Measurements from ENCODE around the gene ST8SIA5.

ST8SIA5 gene

DNA sequence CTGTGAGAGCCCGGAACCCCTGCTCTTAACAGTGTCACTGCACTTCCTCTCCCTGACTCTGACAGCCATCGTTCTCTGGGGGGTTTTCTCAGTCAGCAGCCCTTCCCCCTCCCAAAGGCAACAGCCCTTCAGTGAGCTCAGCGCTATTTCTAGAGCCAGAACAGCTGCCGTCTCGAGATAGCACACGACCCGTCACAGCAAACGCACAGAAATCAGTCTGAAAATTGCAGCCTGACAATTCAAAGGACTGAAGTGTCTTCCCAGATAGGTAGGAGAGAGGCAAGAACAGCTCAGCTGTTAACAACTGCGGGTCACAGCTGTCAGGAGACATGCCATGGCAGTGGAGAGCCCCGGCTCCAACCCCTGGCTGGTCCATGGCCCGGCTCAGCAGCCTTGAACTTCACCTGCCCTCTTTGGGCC is 45.4 kb downstream of the ST8SIA5 start:
- DNase-seq (ENCODE audit: low read depth in 2 of 2), result no peak

- DNase-seq (ENCODE audit: low read depth in 2 of 2), result no peak
These were observed 49.9 kb downstream of the ST8SIA5 start for GRCh38 chr18:46706968-46707367.

- no peak for DNase-seq (ENCODE audit: low read depth in 2 of 2)
These were observed 51.3 kb downstream of the ST8SIA5 start for GRCh38 chr18:46705521-46705920.

GRCh38 chr18:46704816-46705215 is 52.0 kb downstream of the ST8SIA5 start:
- no peak for DNase-seq (ENCODE audit: low read depth in 2 of 2)

- DNase-seq (ENCODE audit: low read depth in 2 of 2), result no peak
These were observed 52.7 kb downstream of the ST8SIA5 start for GRCh38 chr18:46704189-46704588.

DNA sequence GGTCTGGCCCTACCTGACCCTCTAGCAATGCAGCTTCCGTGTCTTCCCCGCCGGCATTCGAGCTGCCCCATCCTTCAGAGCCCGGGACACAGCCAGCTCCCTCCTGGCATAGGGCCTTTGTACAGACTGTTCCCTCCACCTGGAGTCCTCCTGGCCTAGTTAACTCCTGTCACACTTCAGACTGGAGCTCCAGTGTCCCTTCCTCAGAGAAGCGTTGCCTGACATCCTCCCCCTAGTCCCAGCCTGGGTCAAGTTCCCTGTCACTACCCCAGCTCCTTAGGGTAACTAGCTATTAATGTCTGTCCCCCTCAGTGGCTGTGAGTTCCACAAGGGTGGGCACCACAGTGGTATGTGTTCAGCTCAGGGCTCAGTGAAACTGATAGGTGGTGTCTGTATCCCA is 54.4 kb downstream of the ST8SIA5 start:
- DNase-seq (ENCODE audit: low read depth in 2 of 2), result no peak

DNA sequence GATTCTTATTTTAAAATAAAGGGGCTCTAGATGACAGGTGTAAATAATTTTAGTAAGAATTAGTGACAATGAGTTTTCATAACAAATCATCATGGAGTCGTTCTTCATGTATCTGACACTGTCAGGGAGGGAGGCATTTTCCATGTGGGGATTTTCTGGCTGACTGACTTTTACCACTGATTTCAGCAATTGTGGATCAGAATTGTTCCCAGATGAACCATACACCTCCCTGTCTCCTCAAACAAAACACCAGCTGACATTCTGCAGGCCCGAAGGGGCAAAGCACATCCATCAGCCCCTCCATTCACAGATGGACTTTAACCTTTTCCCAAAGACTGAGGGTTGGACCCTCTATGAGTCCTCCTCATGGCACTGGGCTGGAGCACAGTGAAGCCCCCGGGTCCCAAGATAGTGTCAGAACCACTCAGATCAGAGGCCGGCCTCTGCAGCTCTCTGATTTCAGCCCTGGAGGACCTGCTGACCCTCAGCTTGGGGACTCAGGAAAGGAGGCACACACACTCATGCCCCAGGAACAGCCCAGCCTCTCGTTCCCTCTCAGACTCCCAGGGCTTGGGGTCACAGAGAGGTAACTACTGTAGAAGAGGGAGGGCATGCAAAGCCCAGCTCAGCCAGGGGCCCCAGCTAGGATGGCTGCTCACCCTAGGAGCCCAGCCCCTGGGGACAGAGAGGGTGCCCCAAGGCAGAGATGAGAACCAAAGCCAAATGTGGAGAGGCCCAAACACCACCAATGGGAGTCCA is 56.6 kb downstream of the ST8SIA5 start:
- no peak for DNase-seq (ENCODE audit: low read depth in 2 of 2)

- DNase-seq (ENCODE audit: low read depth in 2 of 2), result no peak
These were observed 60.2 kb downstream of the ST8SIA5 start for GRCh38 chr18:46696702-46697101.

DNA sequence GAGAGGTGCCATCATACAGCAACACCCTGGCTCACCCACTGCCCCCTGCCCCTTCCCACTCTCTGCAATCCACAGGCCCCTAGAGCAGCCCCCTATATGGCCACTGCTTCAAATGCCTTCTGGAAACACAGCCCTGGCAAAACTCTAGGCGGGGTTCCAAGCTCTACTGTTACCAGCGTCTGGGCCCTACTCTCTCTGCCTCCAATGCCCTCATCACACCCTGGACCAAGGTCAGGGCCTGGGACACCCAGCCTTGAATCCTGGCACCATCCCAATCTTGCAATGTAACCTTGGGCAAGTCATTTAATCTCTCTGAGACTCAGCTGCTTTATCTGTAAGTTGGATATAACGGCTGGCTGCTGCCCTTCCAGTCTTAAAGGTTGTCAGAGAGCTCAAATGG is 60.6 kb downstream of the ST8SIA5 start:
- DNase-seq (ENCODE audit: low read depth in 2 of 2), result no peak

DNA sequence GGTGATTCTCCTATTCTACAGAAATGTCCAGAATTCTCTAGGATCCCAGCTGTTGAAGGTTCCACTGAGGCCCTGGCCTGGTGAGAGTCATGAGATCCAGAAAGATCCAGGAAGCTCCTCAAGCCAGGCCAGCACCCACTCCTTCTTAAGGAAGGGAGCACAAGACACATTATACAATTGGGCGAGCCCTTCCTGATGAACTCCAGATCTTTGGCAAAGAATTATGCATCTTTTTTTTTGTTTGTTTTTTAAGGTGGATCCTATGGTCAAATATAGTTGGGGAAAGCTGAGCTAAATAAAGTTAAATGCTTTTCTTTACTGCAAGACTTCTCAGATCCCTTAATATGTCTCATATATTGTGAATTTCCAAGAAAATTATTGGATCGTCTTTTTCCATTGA is 62.9 kb downstream of the ST8SIA5 start:
- DNase-seq (ENCODE audit: low read depth in 2 of 2), result no peak

DNA sequence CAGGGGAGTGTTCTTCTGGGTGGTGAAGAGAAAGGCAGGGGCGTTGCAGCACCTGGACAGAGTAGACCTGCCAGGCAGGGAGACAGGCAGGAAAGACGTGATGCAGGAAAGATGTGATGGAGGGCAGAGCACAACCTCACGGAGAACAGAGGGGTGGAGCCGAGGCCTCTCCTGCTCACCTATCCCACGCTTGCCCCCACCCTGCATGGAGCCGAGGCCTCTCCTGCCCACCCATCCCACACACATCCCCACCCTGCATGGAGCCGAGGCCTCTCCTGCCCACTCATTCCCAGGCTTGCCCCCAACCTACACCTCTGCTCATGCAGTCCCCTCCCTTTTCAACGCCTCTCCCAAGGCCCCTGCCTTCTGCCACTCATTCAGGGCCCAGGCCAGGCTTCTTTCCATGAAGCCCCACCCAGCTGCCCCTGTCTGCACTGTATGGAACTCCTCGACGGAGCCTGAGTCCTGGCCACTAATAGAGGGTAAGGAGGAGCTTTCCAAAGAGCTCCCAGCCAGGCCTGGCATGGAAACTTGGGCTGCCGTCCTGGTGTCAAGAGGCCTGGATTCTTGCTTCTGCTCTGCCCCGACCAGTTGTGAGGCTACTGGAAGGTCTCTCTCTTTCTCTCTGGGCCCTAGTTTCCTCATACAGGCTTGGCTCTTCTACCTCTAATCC is 67.9 kb downstream of the ST8SIA5 start:
- DNase-seq (ENCODE audit: low read depth in 2 of 2), result no peak

DNA sequence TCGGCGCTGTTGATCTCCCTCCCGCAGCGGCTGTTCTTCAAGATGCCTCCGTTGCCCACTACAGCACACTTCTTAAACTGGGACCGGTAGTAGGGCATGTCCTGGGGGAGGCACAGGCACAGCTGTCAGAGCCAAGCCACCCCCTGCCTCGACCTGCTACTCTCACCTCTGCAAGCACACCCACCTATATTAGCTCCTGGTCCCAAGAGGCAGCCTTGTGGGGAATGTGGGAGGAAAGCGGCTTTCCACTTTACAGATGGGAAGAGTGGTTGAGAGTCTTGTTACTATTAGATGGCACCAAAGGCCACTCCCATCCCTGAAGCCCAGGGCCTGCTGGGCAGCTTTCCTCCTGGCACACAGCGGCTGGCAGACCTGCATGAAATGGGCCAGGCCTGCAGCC is 70.7 kb downstream of the ST8SIA5 start:
- no peak for DNase-seq (ENCODE audit: low read depth in 2 of 2)

- no peak for DNase-seq (ENCODE audit: low read depth in 2 of 2)
These were observed 73.6 kb downstream of the ST8SIA5 start for GRCh38 chr18:46683252-46683651.

DNA sequence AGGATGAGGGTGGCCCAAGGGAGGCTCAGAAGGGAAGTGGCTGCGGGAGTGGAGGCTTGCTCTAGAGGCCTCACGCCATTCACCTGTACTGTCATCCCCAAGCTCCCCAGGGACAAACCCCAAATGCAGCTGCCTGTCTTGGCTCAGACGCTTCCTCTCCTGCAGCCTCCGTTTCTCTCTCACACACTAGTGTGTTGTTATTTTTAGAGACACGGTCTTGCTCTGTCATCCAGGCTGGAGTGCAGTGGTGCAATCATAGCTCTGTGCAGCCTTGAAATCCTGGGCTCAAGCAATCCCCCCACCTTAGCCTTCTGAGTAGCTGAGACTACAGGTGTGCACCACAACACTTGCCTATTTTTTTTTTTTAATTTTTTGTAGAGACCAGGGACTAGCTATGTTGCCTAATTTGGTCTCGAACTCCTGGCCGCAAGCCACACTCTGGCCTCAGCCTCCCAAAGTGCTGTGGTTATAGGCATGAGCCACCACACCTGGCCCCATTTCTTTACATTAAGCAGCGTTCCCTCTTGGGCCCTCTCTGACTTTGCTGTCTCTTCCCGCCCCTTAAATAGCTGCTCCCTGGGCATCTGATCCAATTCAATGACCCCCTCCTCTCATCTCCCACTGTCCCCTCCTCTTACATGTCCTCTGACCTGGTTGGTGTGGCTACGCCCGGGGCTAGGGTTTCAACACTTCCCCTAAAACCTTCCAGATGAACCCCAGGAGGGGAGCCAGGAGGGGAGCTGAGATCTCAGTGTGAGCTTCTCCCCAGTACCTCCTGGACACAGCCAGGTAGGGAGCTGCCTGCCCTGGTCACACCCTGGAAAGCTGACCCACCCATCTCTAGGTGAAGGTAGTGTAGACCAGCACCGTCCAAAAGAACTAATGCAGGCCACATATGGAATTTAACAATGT is 75.8 kb downstream of the ST8SIA5 start:
- DNase-seq (ENCODE audit: low read depth in 2 of 2), result no peak

- DNase-seq (ENCODE audit: low read depth in 2 of 2), result no peak
These were observed 76.8 kb downstream of the ST8SIA5 start for GRCh38 chr18:46679846-46680598.

GRCh38 chr18:46678785-46679399 is 78.0 kb downstream of the ST8SIA5 start:
- no peak for DNase-seq (ENCODE audit: low read depth in 2 of 2)

- DNase-seq (ENCODE audit: low read depth in 2 of 2), result no peak
These were observed 78.8 kb downstream of the ST8SIA5 start for GRCh38 chr18:46678041-46678440.

DNA sequence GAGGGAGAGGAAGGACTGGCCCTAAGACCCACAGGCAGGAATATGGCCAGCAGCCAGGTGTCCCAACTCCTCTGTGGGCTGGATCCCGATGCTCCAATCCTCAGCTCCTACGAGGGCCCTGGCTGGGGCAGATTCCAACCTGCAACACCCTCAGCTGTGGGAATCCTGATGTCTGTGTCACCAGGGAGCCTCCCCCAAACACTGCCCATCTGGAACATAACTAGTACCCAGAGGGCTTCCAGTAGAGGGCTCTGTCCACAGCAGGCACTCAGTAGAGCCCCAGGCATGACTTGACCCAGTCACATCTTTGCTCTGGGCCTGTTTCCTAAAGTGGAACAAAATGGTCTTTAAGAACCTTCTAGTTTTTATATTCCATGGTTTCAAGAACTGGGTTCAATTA is 79.2 kb downstream of the ST8SIA5 start:
- no peak for DNase-seq (ENCODE audit: low read depth in 2 of 2)

- no peak for DNase-seq (ENCODE audit: low read depth in 2 of 2)
These were observed 80.5 kb downstream of the ST8SIA5 start for GRCh38 chr18:46676182-46676835.

DNA sequence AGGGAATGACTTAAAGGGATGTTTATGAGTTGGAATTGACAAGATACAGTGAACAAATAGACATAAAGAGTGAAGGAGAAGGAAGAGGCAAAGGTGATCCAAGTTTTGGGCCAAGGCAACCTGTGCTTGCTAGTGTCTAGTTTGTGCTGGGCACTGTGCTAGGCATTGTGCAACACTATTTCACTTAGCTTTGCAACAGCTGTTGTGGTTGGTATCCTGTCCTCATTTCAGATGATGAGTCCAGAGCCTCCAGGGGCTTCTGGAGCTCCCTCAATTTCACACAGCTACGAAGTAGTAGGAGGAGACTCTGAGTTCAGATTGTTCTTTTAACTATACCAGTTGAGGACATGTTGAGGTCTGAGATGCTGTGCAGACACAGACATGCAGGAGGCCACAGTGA is 81.7 kb downstream of the ST8SIA5 start:
- no peak for DNase-seq (ENCODE audit: low read depth in 2 of 2)
